ENCODE data around the gene TOR1AIP1.
"Not testable (repeated sequence)": the region's sequence is repeated elsewhere in the genome, so short reads cannot be mapped to it uniquely, and the experiment has no call there.

TOR1AIP1 gene

GRCh38 chr1:179962168-179962567 is 80.1 kb downstream of the TOR1AIP1 start:
- Mint-ChIP-seq H3K27ac (peak overlapping the region; percentile 8 to 82), H3K36me3 (ENCODE audit: insufficient read depth) (peaks cover 16% of the 10 kb centered on the region), H3K4me1 (ENCODE audit: low read depth in 2 of 2) (peaks cover 39 to 45% of the 10 kb centered on the region in 2 donors)
- H3K9me3 Mint-ChIP-seq; H3K4me3 Mint-ChIP-seq; ATAC-seq (replicated peaks); H3K27me3 Mint-ChIP-seq; DNase-seq: not testable (repeated sequence)

- Mint-ChIP-seq H3K27ac (no peak overlapping the region), H3K4me3 (no peak overlapping the region), H3K36me3 (ENCODE audit: insufficient read depth) (peaks cover 9% of the 10 kb centered on the region), H3K9me3 (no peaks in the 10 kb centered on the region), H3K4me1 (ENCODE audit: low read depth in 2 of 2) (peaks cover 41 to 55% of the 10 kb centered on the region in 2 donors), H3K27me3 (no peaks in the 10 kb centered on the region)
- ATAC-seq (replicated peaks) = no peak
- DNase-seq = no peak
These were observed 84.5 kb downstream of the TOR1AIP1 start for GRCh38 chr1:179966551-179966950.

- H3K36me3 Mint-ChIP-seq (ENCODE audit: insufficient read depth) = peaks cover 7% of the 10 kb centered on the region
- peaks cover 34 to 56% of the 10 kb centered on the region in 2 donors for H3K4me1 Mint-ChIP-seq (ENCODE audit: low read depth in 2 of 2)
- H3K27me3 Mint-ChIP-seq = no peaks in the 10 kb centered on the region
- no peak for ATAC-seq (replicated peaks)
- H3K4me3 Mint-ChIP-seq = peak overlapping the region in 1 of 2 donors; percentile 28
- no peak for DNase-seq
- H3K9me3 Mint-ChIP-seq = no peaks in the 10 kb centered on the region
- H3K27ac Mint-ChIP-seq = peak overlapping the region; percentile 11 to 22
These were observed 86.4 kb downstream of the TOR1AIP1 start for GRCh38 chr1:179968284-179968993.

- Mint-ChIP-seq H3K9me3 (no peaks in the 10 kb centered on the region), H3K4me3 (peak overlapping the region in 1 of 2 donors; percentile 28), H3K36me3 (ENCODE audit: insufficient read depth) (peaks cover 9% of the 10 kb centered on the region), H3K4me1 (ENCODE audit: low read depth in 2 of 2) (peaks cover 27 to 56% of the 10 kb centered on the region in 2 donors), H3K27me3 (no peaks in the 10 kb centered on the region), H3K27ac (peak overlapping the region; percentile 11 to 67)
- DNase-seq (no peak), ATAC-seq (replicated peaks) (peak; percentile 5)
These were observed 87.2 kb downstream of the TOR1AIP1 start for GRCh38 chr1:179968994-179969919.

All from effector memory CD8-positive, alpha-beta T cell (primary cell).